Fibroblast of skin of left quadriceps (primary cell): Measurements from ENCODE around the gene MAPK8IP3.

Experiments used
- DNase-seq, 2 experiments: peaks; one replicate each; pipeline ENCODE4 v3.0.0-alpha.2; 2013; ENCODE audit warnings: low read depth in 2 of 2

MAPK8IP3 gene

DNA sequence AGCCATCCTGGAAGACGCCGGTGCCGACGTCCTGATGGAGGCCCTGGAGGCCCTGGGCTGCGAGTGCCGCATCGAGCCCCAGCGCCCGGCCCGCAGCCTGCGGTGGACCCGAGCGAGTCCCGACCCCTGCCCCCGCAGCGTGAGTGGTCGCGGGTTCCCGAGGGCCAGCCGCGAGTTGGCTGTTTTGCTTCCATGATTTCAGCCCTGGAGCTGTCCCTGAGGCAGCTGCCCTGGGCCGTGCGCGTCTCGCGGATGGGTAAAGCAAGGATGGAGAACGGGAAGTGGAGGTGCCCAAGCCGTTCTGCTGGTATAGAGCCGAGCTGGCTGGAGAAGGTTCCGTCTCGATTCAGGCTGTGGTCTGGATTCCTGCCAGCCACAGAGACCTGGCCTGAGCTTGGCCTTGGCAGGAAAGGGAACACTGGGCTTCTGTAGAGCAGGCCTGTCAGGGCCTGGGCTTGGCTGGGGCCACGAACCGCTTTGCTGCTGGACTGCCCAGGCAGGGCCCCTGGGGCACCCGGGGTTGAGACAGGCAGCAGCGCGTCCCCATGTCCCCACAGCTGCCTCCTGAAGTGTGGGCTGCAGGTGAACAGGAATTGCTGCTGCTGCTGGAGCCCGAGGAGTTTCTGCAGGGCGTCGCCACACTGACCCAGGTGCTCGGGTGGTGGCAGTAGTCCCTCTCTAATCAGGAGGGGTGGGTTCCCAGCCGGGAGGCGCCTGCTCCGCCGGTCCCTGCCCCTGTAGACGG, 67.9 kb downstream of the MAPK8IP3 start:
- no peak for DNase-seq

DNA sequence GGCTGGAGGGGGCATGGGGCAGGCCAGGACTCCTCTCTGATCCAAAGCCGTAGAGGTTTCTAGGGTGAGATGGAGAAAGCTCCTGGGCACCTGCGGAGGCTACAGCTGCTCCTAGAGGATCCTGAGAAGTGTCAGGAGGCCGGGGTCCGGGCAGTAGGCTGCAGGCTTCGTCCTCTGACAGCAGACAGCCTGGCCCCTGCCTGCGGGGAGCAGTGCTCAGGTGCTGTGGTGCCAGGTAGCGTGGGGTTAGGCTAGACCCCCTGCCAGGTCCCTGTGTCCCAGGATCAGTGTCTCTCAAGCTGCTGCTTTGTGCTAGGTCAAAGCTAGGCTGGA, 68.4 kb downstream of the MAPK8IP3 start:
- no peak for DNase-seq

DNA sequence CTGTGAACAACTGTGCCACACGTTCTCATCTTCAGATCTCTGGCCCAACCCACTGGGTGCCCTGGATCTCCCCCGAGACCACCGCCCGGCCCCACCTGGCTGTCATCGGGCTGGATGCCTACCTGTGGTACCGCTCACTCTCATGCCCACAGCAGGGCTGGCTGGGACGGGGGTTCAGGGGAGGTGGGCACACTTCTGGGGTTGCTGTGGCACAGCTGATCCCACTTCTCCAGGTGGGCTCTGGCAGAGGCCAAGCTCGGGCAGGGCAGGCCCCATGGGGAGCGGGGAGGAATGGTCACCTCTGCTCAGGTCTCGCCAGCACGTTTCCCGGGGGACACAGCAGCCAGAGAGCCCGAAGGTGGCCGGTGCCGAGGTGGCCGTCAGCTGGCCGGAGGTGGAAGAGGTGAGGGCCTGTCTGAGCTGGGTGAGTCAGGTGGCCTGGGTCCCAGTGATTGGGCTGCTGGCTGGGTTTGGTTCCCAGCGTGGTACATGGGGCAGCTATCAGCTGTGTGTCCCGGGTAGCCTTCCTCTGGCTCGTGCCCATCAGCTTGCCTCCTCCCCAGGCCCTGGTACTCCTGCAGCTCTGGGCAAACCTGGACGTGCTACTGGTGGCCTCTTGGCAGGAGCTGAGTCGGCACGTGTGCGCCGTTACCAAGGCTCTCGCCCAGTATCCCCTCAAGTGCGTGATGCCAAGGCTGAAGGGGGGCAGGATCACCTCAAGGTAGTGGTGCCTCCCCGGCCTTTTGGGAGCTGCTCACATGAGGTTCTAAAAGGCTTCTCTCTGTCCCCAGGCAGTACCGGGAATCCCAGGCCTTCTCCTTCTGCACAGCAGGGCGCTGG, 69.2 kb downstream of the MAPK8IP3 start:
- DNase-seq, result no peak

DNA sequence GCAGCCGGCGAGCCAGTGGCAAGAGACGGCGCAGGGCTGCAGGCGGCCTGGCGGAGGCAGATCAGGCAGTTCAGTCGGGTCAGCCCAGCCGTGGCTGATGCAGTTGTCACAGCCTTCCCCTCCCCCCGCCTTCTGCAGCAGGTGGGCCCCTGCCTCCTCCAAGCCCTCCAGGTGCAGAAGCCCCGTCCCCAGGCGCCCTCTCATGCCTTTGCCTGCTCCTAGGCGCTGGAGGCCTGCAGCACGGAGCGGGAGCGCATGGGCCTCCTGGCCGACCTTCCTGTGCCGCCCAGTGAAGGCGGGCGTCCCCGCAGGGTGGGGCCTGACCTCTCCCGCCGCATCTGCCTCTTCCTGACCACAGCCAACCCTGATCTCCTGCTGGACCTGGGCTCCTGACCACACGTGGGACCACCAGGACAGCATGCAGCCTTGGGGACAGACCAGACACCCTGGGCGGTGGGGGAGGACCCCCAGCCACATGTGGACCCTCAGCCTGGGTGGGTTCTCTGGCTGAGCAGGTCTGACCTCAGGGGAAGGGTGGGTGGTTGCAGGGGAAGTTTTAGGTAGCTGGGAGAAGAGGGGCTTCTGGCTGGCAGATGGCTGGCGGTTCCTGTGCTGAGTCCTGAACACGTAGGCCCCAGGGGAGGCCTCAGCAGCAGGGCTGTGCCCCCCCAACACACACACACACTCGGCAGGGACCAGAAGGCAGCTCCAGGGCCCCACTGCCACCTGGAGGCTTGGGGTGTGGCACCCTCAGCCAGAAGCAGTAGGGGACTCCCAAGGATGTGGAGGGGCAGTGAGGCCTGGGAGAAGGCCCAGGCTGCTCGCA, 70.1 kb downstream of the MAPK8IP3 start:
- DNase-seq, result no peak

DNA sequence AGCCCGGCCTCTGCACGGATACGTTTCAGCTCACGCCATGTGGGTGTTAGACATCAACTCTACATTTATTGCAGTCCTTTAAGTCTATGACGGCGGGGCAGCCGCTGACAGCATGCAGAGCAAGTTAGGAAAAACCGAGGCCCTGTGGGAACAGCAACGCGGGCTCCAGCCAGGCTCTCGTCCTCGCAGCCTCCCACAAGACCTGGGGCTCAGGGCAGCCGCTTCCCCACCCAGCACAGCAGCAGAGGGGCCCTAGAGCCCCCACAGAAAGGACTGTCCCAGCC, 70.6 kb downstream of the MAPK8IP3 start:
- no peak for DNase-seq

DNA sequence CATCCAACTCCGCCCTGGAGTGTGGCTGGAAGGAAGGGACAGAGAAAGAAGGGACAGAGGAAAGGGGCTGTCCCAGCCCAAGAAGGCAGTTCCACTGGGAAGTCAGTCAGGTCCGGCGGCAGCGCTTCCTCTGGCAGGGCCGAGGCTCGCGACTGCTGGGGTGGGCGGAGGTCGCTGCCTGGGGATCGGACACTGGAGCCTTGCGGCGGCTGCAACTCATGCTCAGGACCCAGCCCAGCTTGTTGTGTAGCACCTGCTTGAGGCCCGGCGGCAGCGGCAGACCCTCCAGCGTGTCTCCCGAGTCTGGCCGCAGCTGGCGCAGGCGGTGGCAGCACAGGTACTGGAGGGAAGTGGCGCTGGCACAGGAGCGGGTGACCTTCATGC, 71.0 kb downstream of the MAPK8IP3 start:
- DNase-seq, result no peak

DNA sequence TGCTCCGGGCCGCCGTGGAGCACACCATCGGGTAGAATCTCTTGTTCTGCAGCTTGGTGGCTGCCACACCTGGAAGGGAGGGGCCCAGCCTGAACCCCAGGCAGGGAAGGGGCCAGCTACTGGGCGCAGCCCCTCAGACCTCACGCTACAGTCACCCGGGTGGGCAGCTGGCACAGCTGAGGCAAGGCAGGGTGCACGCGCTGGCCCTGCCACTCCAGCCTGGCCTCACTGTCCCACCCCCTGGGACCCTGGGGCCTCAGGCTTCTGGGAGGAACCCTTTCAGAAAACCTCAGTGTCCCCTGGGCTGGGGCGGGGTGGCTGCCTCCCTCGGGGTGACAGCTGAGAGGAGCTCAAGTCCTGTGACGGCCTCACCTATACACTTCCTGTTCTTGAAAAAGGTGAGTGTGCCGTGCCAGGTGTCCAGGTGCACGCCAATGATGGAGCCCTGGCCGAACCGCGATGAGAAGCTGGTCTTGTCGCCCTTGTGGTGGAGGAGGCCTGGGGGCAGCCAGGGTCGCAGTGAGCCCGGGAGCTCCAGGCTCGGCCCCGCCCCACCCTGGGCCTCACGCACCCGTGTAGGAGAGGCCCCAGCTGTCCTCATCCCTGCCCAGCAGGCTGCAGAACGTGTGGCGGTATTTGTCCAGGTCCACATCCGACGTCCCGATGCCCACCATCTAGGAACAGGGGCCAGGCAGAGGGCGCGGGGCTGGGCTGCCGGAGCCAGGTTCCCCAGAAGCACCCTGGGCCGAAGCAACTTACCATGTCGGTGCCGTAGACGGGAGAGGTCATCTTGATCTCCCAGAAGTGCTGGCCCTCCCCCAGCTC, 71.6 kb downstream of the MAPK8IP3 start:
- DNase-seq, result no peak

DNA sequence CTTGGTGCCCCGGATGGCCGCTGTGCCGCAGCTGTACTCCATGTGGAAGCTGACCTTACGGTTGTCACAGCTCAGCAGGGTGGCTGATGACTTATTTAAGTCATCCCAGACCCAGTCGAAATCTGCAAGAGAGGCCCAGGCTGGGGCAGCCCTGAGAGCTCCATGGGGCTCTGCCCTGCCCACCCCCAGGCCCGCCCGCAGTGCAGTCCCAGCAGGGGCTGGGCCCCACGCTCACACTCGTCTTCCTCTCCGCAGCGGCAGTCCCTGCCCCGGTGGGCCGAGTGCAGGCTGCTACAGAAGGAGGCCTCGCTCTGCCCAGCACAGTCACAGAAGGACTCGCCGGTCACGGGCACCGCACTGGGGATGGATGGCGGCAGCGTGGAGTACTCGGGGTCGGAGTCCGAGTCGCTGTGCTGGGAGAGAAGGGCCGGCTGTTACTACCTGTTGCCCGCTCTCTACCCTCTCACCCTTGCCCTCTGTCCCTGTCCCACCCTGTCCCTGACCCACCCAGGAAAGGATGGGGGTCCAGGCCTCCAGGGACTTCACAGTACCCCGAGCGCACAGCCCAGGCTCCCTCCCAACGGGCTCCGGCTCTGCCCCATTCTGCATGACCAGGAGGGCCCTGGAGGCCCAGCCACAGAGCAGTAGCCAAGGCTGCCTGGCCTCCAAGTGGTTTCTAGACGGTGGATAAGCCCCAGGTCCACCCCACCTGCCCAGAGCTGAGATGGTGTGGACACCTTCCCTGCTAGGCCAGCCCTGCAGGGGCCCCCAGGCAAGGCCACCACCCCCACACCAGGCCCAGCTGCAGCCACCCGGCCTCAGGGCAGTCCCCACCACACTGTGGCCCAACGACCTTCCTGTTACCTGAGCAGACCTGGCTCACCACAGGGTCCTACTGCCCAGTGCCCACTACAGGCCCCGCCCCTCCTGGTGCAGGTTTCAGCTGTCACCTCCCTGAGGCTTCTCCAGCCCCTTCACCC, 72.5 kb downstream of the MAPK8IP3 start:
- DNase-seq, result no peak

DNA sequence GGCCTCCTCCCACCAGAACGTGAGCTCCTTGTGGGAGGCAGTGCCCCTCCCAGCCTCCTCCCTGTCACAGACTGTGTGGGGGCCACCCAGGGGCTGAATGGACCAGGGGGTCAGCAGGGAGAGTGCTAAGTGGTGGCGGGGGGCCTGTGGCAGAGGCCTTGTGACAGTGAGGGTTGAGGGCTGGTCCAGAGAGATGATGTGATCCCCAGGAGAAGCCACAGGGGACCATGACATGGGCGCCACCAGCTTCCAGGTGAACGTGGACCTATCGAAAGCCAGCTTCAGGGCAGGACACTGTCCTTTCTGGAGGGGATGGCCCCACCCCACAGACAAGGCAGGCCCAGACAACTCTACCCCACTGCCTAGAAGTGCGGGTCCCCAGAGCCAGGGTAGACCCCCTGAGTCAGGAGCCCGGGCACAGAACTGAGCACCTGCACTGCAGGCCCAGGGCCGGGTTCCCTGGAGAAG, 73.3 kb downstream of the MAPK8IP3 start:
- no peak for DNase-seq

DNA sequence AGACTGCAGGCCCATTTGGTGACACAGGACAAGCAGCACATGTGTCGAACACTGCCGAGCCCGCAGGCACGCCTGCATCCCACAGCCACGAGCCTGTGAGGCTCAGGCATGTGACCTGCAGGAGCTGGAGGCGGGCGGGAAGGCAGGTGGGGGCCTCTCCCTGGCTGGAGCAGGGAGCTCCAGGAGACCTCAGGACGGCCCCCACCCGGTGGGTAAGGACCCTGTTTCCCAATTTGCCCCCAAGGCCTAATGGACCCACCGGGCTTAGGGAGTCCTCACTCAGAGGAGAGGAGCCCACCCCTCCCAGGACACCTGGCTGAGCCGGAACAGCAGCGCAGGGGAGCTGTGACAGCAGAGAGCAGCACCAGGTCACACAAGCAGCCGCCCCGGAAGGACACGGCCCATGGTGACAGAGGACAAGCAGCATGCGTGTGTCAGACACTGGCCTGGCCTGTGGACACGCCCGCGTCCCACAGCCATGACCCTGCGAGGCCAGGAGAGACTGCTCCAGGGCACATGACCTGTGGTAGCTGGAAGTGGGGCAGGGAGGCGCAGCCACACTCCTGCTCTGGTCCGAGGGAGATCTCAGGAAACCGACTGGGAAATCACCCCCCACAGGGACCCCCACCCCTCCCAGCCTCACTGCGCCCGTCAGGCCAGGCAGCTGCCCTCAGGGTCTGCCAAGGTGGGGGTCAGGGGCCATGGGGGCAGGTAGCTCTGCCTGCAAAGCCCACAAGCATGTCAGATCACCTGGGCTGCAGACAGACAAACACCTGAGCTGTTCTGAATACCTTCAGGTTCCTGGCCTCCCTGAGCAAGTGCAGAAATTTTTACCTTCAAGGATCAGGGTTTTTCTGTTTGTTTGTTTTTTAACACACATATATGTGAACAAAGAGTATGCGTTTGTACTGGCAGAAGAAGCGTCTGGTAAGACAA, 74.0 kb downstream of the MAPK8IP3 start:
- DNase-seq, result no peak

DNA sequence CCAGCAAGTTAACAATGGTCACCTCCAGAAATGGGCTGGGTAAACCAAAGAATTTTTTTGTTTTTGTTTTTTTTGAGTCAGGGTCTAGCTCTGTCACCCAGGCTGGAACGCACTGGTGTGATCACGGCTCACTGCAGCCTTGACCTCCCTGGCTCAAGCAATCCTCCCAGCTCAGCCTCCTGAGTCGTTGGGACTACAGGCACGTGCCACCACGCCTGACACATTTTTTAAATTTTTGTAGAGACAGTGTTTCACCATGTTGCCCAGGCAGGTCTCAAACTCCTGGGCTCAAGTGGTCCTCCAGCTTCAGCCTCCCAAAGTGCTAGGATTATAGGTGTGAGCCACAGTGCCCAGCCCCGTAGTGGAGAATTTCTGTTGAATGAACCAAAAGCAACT, 74.7 kb downstream of the MAPK8IP3 start:
- DNase-seq, result no peak

DNA sequence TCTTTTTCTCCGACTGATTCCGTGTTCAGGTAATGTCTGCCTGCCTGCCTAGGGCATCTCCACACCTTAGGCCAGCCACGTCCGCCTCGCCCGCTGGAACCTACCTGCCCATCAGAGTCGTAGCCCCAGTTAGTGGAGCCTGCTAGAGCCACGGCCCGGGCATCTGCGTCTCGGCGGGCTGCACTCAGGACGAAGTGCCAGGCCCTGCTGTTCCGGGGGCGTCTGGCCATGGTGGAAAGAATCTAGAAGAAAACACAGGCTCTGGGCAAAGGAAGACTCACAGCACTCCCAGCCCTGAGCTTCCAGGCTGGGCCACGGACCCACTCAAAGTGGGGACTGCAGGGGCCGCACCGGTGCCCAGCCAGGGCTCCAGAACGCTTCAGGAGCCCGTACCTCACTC, 75.3 kb downstream of the MAPK8IP3 start:
- no peak for DNase-seq

DNA sequence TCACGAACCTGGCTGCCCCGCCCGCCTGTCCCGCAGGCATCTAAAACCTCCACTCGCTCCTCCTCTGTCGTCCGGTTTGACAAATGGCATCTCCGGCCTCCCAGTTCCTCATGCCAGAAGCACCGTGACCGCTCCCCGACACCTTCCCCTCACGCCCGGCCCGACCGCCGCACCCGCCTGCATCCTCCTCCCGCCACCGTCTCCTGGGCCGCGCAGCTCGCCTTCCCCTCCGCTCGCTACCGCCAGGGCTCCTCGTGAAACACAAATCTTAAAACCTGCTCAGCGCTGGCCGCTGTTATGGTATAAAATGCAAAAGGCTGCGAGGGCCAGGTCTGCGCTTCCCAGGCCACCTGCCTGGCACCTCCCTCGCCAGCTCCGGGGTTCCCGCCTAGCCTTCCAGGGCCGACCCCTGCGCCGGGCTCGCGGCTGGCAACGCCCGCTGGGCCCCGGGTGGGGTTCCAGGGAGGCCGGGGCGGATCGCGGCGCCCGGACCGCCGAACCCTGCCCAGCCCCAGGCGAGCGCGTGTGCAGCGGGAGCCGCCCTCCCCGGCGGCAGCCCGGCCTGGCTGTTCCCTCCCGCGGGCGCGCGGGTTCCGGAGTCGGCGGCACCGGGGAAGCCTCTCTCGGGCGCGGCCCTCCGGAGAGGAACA, 75.9 kb downstream of the MAPK8IP3 start:
- no peak for DNase-seq

DNA sequence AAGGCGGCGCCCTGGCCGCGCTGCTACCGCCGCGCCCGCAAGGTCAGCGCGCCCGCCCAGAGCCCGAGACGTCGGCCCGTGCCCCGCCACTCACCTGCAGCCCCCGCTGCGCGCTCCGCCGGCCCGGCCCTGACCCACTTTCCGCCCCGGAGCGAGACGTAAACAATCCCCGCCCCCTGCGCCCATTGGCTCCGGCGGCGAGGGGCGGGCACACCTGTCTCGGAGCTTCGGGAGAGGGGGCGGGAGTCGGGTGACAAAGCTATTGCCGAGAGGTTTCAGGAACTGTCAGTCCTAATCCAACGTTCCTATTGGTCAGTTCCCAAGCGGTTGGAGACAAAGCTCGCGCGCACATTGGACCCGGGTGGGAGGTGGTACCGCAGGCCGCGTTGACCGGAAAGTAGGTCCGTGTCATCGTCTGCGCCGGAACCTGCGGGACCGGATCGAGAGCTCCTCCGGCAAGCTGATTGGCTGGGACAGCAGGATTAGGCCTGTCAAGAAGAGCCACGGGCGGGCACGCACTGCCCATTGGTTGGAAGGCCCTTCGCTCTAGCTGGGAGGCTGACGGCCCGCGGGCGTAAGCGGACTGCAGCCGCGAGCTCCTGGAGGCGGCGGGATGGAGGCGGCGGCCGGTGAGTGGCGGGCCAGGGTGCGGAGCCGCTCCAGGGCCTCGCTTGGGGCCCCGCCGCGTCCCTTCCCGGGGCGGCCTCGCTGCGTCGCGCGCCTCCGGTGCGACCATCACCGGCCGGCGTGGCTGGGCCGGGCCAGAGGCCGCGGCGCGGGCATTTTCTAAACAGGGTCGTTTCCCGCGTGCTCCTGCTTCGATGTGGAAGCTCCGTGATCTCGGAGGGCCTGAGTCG, 76.6 kb downstream of the MAPK8IP3 start, which contains the start of the genes NUBP2 and SPSB3:
TSS of gene NUBP2 (plus strand) at position 553 of the 857 bp plus-strand sequence. CDS start at position 614, 61 bp downstream.
TSS of gene SPSB3 (minus strand) at position 164 of the 857 bp plus-strand sequence. CDS start 1,088 bp downstream, outside the sequence.
- peak; percentile 100 for DNase-seq

DNA sequence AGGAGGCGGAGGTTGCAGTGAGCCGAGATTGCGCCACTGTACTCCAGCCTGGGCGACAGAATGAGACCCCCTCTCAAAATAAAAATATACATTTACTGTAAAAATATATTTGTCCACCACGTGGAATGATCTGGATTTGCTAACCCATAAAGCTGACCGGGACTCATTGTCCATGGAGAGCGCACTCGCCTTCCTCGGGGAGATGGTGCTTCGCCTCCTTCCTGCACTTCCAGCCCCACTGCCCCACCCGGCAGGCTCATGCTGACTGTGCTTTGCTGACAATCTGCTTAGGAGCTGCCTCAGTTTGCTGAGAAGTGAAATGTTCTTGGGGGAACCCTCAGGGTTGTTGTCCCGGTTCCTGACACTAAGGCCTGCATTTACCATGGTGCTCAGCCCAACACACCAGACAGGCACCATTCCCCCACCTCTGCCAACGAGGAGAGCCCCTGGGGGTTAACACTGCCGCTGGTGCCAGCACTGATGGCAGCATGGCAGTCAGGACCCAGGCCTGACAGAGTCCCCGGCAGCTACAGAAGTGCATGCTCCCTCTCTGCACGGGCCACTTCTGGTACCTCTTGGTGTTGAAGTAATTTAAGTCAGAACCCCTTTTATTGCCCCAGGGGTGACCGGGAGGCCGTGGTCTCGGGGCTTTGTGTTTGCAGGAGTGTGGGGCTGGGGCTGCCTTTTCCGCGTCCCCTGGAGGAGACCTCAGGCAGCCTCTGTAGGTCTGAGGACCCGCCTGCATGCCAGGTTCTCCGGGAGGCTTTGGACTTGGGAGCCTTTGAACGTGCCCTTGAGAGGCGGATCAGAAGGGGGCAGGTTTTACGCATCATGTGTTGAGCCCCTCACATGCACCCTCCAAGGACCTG, 79.2 kb downstream of the MAPK8IP3 start:
- DNase-seq, result no peak

DNA sequence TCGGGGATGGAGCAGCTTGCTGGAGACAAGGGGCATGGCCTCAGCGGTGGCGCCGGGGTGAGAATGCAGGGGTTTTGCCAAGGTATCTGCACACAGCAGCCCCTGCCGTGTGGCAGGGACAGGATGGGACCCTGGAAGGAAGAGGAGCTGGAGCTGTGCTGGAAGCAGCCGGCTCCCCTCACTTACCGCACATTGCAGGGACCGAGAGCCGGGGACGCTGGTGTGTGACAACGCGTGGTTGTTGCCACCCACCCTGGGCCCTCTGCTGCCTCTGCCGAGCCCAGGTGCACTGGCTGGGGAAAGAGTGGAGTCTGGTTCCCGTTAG, 79.8 kb downstream of the MAPK8IP3 start:
- DNase-seq, result no peak
